Astrocyte of the cerebellum (primary cell): Measurements from ENCODE around the gene FOXN3.

ENCODE experiments used
- DNase-seq: peaks from one replicate; pipeline ENCODE4 v3.0.0-alpha.2; 2011; ENCODE audit warnings: low read depth
- H3K4me3 ChIP-seq: 2 replicates; pipeline ENCODE4 v1.5.1; 2011; ENCODE audit warnings: mild to moderate bottlenecking, low read depth, low read length, moderate library complexity
- in situ Hi-C: cut with HindIII; loops from 2 replicates; pipeline ENCODE4 v1.10.0; 2017; ENCODE audit warnings: low sequenced_read_pairs
- TF ChIP-seq, protein P1 (sequence below): IDR thresholded peaks from 2 replicates; pipeline ENCODE4 v1.5.1; 2012; ENCODE audit warnings: low read length, low read depth, moderate library complexity, mild to moderate bottlenecking; ENCODE audit errors: missing control alignments

Gene FOXN3

DNA sequence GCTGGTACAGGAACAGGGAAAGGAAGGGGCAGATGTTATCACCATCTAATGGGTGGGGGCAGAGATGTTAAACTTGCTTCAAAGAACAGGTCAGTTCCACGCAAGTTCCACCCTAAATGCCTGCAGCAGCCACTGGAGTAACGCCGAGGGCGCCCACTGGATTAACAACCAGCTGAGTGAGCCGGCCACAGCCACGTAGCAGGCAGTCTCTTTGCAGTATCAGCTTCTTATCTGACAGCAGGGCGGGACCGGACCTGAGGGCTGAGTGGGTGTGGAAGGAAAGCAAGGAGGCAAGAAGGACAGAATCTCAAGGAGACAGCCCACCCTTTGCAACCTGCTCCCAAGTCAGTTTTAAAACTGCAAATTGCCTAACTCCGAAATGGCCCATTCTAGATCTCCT, 38.4 kb upstream of the FOXN3 start:
- no peak for DNase-seq
- no peak overlapping the region for H3K4me3 ChIP-seq
- in situ Hi-C loops, result no loop called here
- TF ChIP-seq, protein P1, sequence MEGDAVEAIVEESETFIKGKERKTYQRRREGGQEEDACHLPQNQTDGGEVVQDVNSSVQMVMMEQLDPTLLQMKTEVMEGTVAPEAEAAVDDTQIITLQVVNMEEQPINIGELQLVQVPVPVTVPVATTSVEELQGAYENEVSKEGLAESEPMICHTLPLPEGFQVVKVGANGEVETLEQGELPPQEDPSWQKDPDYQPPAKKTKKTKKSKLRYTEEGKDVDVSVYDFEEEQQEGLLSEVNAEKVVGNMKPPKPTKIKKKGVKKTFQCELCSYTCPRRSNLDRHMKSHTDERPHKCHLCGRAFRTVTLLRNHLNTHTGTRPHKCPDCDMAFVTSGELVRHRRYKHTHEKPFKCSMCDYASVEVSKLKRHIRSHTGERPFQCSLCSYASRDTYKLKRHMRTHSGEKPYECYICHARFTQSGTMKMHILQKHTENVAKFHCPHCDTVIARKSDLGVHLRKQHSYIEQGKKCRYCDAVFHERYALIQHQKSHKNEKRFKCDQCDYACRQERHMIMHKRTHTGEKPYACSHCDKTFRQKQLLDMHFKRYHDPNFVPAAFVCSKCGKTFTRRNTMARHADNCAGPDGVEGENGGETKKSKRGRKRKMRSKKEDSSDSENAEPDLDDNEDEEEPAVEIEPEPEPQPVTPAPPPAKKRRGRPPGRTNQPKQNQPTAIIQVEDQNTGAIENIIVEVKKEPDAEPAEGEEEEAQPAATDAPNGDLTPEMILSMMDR, result no peak

DNA sequence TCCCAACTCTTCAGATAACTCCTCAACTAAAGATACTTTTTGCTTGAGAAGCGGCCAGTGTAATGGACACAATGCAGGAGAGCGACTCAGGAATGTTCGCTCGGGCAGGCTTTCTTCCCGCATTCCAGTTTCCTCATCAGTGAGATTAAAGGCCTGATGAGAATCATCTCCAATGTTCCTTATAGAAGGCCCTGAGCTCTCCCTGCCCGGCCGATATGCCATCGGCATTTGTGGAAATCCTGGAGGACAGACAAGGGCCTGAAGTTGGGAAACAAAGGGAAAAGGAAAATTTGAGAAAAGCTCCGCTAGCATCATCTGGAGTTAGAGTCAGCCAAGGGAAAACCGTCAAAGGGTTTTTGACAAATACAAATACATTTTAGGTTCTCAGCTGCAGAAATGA, 38.0 kb upstream of the FOXN3 start:
- no peak overlapping the region for H3K4me3 ChIP-seq
- no peak for DNase-seq
- in situ Hi-C loops, result no loop called here
- TF ChIP-seq, protein P1, result no peak

DNA sequence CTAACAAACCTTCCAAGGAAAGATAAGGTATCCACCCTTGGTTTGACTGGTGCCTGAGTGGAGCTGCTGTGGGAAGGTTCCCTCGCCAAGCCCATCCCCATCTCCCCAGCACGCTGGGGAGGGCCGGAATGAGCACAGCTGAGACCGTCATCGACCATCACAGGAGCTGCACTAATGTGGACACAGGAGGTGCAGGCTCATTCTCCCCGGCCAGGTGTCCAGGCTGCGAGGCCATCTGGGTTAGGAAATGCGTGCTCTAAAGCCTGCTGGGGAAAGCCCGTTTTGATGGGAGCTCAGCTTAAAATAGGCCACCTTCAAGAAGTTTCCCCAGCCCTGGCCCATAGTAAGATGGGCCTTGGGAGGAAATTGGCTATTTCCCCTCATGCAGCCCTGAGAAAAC, 35.2 kb upstream of the FOXN3 start:
- TF ChIP-seq, protein P1, result no peak
- no peak overlapping the region for H3K4me3 ChIP-seq
- in situ Hi-C loops, result no loop called here
- DNase-seq, result no peak

DNA sequence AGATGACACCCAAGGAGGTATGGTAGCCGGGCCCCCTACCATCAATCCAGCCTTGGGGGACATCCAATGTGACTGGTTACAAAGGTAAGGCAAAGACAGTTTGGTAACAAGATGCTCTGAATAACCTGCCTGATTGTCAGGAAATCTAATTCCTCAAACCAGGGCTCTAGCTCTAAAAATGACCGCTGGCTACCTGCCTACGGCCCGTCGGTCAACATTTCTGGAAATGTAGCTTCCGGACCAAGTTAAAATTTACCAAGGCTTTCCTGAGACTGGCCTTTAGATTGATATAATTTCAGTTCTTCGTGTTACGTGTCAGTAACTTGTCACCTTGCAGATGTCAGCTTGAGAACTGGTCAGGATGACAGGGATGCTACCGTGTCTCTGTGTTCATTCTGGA, 34.2 kb upstream of the FOXN3 start:
- TF ChIP-seq, protein P1, result no peak
- in situ Hi-C loops, result no loop called here
- no peak overlapping the region for H3K4me3 ChIP-seq
- no peak for DNase-seq

DNA sequence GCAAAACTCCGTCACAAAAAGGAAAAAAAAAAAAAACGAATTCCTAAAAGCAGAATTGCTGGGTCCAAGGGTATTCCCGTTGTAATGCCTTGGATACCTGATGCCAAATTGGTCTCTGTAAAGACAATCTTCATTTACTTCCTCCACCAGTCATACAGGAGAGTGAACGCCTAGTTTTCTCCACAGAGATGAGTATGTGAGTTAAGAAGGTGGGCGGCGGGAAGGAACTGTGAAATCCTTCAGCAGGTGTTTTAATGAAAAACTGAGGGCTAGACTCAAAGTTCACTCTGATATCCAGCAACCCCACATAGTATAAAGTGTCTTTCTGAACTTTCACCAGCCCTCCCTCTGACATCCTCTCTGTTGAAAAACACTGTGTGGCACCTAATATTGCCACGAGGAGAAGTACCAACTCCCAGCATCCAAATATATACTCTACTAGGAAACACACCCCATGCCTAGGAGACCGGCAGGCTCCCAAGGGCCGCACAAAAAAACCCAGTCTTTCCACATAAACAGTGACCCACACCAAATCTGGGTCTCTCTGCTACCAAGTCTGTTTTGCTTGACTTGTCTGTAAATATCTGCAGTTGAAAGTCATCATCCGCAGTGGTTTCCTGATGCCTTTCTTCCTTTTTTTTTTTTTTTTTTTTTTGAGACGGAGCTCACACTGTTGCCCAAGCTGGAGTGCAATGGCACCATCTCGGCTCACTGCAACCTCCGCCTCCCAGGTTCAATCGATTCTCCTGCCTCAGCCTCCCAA, 30.3 kb upstream of the FOXN3 start:
- TF ChIP-seq, protein P1, result no peak
- DNase-seq, result no peak
- no peak overlapping the region for H3K4me3 ChIP-seq
- in situ Hi-C loops, result no loop called here

DNA sequence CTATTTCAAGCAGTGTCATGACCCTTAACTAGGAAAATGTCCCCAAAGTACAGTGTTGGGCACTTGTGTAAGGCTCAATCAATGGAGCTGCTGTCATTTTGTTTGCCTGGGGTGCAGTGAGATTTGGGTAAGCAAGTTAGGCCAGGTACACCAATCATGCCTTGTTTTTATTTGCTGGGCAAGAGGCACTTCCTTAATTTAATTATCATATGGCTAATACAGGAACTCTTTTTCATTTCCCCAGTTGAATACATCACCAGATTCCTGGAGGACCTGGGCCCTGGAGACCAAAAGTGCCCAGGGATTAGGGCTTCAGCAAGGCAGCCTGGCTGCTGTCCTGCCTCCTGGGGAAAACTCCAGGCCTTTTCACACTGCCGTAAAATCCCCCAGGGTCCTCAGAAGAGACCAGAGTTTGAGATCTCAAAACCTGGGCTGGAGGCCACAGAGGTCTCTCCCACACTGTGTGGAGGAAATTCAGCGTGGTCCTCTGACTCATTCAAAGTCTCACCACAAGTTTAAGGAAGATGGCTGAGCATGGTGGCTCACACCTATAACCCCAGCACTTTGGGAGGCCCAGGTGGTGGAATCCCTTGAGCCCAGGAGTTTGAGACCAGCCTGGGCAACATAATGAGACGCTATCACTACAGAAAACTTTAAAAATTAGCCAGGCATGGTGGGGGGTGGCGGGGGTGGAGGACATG, 28.4 kb upstream of the FOXN3 start:
- no peak for DNase-seq
- in situ Hi-C loops, result no loop called here
- TF ChIP-seq, protein P1, result no peak
- no peak overlapping the region for H3K4me3 ChIP-seq
